ENCODE results near the gene PRRT1.

Gene PRRT1

GRCh38 chr6:32175322-32175710 is 23.6 kb upstream of the PRRT1 start:
- no peak for TF ChIP-seq CTCF (IDR thresholded peaks at IDR 0.05; ENCODE audit: low read depth, low read length)
- peak overlapping the region; percentile 98 for H3K4me3 ChIP-seq (ENCODE audit: low read depth, low read length)

- peak overlapping the region; percentile 98 for H3K4me3 ChIP-seq (ENCODE audit: low read depth, low read length)
- no peak for TF ChIP-seq CTCF (IDR thresholded peaks at IDR 0.05; ENCODE audit: low read depth, low read length)
These were observed 22.7 kb upstream of the PRRT1 start for GRCh38 chr6:32174416-32174815.

- TF ChIP-seq CTCF (IDR thresholded peaks at IDR 0.05; ENCODE audit: low read depth, low read length), result no peak
- no peak overlapping the region for H3K4me3 ChIP-seq (ENCODE audit: low read depth, low read length)
These were observed 21.4 kb upstream of the PRRT1 start for GRCh38 chr6:32173051-32173727.

- no peak overlapping the region for H3K4me3 ChIP-seq (ENCODE audit: low read depth, low read length)
- no peak for TF ChIP-seq CTCF (IDR thresholded peaks at IDR 0.05; ENCODE audit: low read depth, low read length)
These were observed 19.5 kb upstream of the PRRT1 start for GRCh38 chr6:32171234-32171633.

- TF ChIP-seq CTCF (IDR thresholded peaks at IDR 0.05; ENCODE audit: low read depth, low read length), result no peak
- no peak overlapping the region for H3K4me3 ChIP-seq (ENCODE audit: low read depth, low read length)
These were observed 18.6 kb upstream of the PRRT1 start for GRCh38 chr6:32170294-32170693.

- TF ChIP-seq CTCF (IDR thresholded peaks at IDR 0.05; ENCODE audit: low read depth, low read length), result no peak
- no peak overlapping the region for H3K4me3 ChIP-seq (ENCODE audit: low read depth, low read length)
These were observed 17.3 kb upstream of the PRRT1 start for GRCh38 chr6:32168807-32169591.

GRCh38 chr6:32168350-32168749 is 16.6 kb upstream of the PRRT1 start:
- no peak for TF ChIP-seq CTCF (IDR thresholded peaks at IDR 0.05; ENCODE audit: low read depth, low read length)
- no peak overlapping the region for H3K4me3 ChIP-seq (ENCODE audit: low read depth, low read length)

Data from WI38 (cell line).